Measurements from ENCODE around the gene AZU1.

Gene AZU1

GRCh38 chr19:805600-806550 is 21.8 kb upstream of the AZU1 start:
- no peak for DNase-seq (ENCODE audit: low spot score)
- no peak for ATAC-seq (ENCODE audit: low read depth)
- Histone ChIP-seq H3K9me3 (ENCODE audit: severe bottlenecking) (no peaks in the 10 kb centered on the region), H3K4me1 (ENCODE audit: insufficient read depth, poor library complexity, severe bottlenecking) (peaks cover 3% of the 10 kb centered on the region), H3K27me3 (ENCODE audit: insufficient read depth, poor library complexity, severe bottlenecking) (no peaks in the 10 kb centered on the region), H3K27ac (ENCODE audit: poor library complexity, severe bottlenecking) (no peak overlapping the region), H3K4me3 (ENCODE audit: severe bottlenecking) (no peak overlapping the region), H3K36me3 (ENCODE audit: low read depth) (peaks cover 94% of the 10 kb centered on the region)
- no peak for TF ChIP-seq CTCF (IDR thresholded peaks at IDR 0.05; ENCODE audit: poor library complexity, severe bottlenecking)

- no peak overlapping the region for H3K4me3 ChIP-seq (ENCODE audit: severe bottlenecking)
- no peak for DNase-seq (ENCODE audit: low spot score)
- peaks cover 94% of the 10 kb centered on the region for H3K36me3 ChIP-seq (ENCODE audit: low read depth)
- ATAC-seq (ENCODE audit: low read depth): no peak
- H3K9me3 ChIP-seq (ENCODE audit: severe bottlenecking): no peaks in the 10 kb centered on the region
- no peak overlapping the region for H3K27ac ChIP-seq (ENCODE audit: poor library complexity, severe bottlenecking)
- no peak for TF ChIP-seq CTCF (IDR thresholded peaks at IDR 0.05; ENCODE audit: poor library complexity, severe bottlenecking)
- H3K4me1 ChIP-seq (ENCODE audit: insufficient read depth, poor library complexity, severe bottlenecking): no peaks in the 10 kb centered on the region
- no peaks in the 10 kb centered on the region for H3K27me3 ChIP-seq (ENCODE audit: insufficient read depth, poor library complexity, severe bottlenecking)
Measured at GRCh38 chr19:806815-807421, 20.7 kb upstream of the AZU1 start.

- H3K36me3 ChIP-seq (ENCODE audit: low read depth): peaks cover 87% of the 10 kb centered on the region
- H3K27ac ChIP-seq (ENCODE audit: poor library complexity, severe bottlenecking): no peak overlapping the region
- H3K4me3 ChIP-seq (ENCODE audit: severe bottlenecking): no peak overlapping the region
- H3K27me3 ChIP-seq (ENCODE audit: insufficient read depth, poor library complexity, severe bottlenecking): no peaks in the 10 kb centered on the region
- no peak for ATAC-seq (ENCODE audit: low read depth)
- no peaks in the 10 kb centered on the region for H3K4me1 ChIP-seq (ENCODE audit: insufficient read depth, poor library complexity, severe bottlenecking)
- no peaks in the 10 kb centered on the region for H3K9me3 ChIP-seq (ENCODE audit: severe bottlenecking)
- no peak for DNase-seq (ENCODE audit: low spot score)
- no peak for TF ChIP-seq CTCF (IDR thresholded peaks at IDR 0.05; ENCODE audit: poor library complexity, severe bottlenecking)
Measured at GRCh38 chr19:807627-808422, 19.8 kb upstream of the AZU1 start.

- H3K27me3 ChIP-seq (ENCODE audit: insufficient read depth, poor library complexity, severe bottlenecking): no peaks in the 10 kb centered on the region
- no peaks in the 10 kb centered on the region for H3K9me3 ChIP-seq (ENCODE audit: severe bottlenecking)
- no peak overlapping the region for H3K27ac ChIP-seq (ENCODE audit: poor library complexity, severe bottlenecking)
- no peaks in the 10 kb centered on the region for H3K4me1 ChIP-seq (ENCODE audit: insufficient read depth, poor library complexity, severe bottlenecking)
- peaks cover 81% of the 10 kb centered on the region for H3K36me3 ChIP-seq (ENCODE audit: low read depth)
- ATAC-seq (ENCODE audit: low read depth) (no peak), DNase-seq (ENCODE audit: low spot score) (no peak)
- no peak for TF ChIP-seq CTCF (IDR thresholded peaks at IDR 0.05; ENCODE audit: poor library complexity, severe bottlenecking)
- H3K4me3 ChIP-seq (ENCODE audit: severe bottlenecking): no peak overlapping the region
Measured at GRCh38 chr19:808423-808775, 19.2 kb upstream of the AZU1 start.

All from RWPE2 (cell line).